Parathyroid adenoma (tissue), 2 donors: ENCODE data around the gene VSIG8.

ENCODE experiments used
- H2AFZ ChIP-seq: fragments of 300-600 bp; sonication (generic); one replicate; pipeline ENCODE4 v1.7.0; 2017; ENCODE audit warnings: antibody characterized with exemption, mild to moderate bottlenecking
- H3K27ac ChIP-seq: fragments of 300-600 bp; sonication (generic); one replicate; pipeline ENCODE4 v1.7.0; 2017
- H3K27me3 ChIP-seq: fragments of 300-600 bp; sonication (generic); one replicate; pipeline ENCODE4 v1.7.0; 2017; ENCODE audit warnings: low read length; ENCODE audit not compliant: control insufficient read depth, insufficient read depth
- H3K36me3 ChIP-seq: fragments of 300-600 bp; sonication (generic); one replicate; pipeline ENCODE4 v1.7.0; 2017; ENCODE audit warnings: low read length; ENCODE audit not compliant: control insufficient read depth, insufficient read depth
- H3K4me1 ChIP-seq: fragments of 300-600 bp; sonication (generic); one replicate; pipeline ENCODE4 v1.7.0; 2017; ENCODE audit warnings: control low read depth
- H3K4me2 ChIP-seq: fragments of 300-600 bp; sonication (generic); one replicate; pipeline ENCODE4 v1.7.0; 2017; ENCODE audit warnings: low read length
- H3K4me3 ChIP-seq: fragments of 300-600 bp; sonication (generic); one replicate; pipeline ENCODE4 v1.7.0; 2017; ENCODE audit warnings: low read depth, low read length
- H3K79me2 ChIP-seq: fragments of 300-600 bp; sonication (generic); one replicate; pipeline ENCODE4 v1.7.0; 2017; ENCODE audit warnings: control low read depth
- H3K9ac ChIP-seq: fragments of 300-600 bp; sonication (generic); one replicate; pipeline ENCODE4 v1.7.0; 2017; ENCODE audit warnings: mild to moderate bottlenecking
- H3K9me3 ChIP-seq: fragments of 300-600 bp; sonication (generic); one replicate; pipeline ENCODE4 v1.7.0; 2017; ENCODE audit warnings: low read length; ENCODE audit not compliant: control insufficient read depth
- TF ChIP-seq, protein P1 (sequence below): fragments of 300-600 bp; sonication (generic); IDR thresholded peaks from one replicate; pipeline ENCODE4 v1.7.0; 2017; ENCODE audit warnings: antibody characterized with exemption, mild to moderate bottlenecking
- donor health status: primary hyperparathyroidism.

The VSIG8 gene

GRCh38 chr1:159838715-159839114, 23.7 kb downstream of the VSIG8 start:
- H3K27ac ChIP-seq: no peak overlapping the region
- no peaks in the 10 kb centered on the region for H3K27me3 ChIP-seq
- no peak overlapping the region for H2AFZ ChIP-seq
- H3K4me1 ChIP-seq: no peaks in the 10 kb centered on the region
- H3K36me3 ChIP-seq: no peaks in the 10 kb centered on the region
- TF ChIP-seq, protein P1, sequence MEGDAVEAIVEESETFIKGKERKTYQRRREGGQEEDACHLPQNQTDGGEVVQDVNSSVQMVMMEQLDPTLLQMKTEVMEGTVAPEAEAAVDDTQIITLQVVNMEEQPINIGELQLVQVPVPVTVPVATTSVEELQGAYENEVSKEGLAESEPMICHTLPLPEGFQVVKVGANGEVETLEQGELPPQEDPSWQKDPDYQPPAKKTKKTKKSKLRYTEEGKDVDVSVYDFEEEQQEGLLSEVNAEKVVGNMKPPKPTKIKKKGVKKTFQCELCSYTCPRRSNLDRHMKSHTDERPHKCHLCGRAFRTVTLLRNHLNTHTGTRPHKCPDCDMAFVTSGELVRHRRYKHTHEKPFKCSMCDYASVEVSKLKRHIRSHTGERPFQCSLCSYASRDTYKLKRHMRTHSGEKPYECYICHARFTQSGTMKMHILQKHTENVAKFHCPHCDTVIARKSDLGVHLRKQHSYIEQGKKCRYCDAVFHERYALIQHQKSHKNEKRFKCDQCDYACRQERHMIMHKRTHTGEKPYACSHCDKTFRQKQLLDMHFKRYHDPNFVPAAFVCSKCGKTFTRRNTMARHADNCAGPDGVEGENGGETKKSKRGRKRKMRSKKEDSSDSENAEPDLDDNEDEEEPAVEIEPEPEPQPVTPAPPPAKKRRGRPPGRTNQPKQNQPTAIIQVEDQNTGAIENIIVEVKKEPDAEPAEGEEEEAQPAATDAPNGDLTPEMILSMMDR: no peak
- H3K9ac ChIP-seq: no peak overlapping the region
- no peaks in the 10 kb centered on the region for H3K9me3 ChIP-seq
- H3K4me2 ChIP-seq: no peak overlapping the region
- H3K4me3 ChIP-seq: no peak overlapping the region
- H3K79me2 ChIP-seq: no peaks in the 10 kb centered on the region

- Histone ChIP-seq H3K36me3 (no peaks in the 10 kb centered on the region), H3K79me2 (no peaks in the 10 kb centered on the region), H3K4me3 (no peak overlapping the region), H3K4me2 (no peak overlapping the region), H3K27me3 (no peaks in the 10 kb centered on the region), H2AFZ (no peak overlapping the region), H3K9me3 (no peaks in the 10 kb centered on the region), H3K4me1 (no peaks in the 10 kb centered on the region), H3K9ac (no peak overlapping the region), H3K27ac (no peak overlapping the region)
- TF ChIP-seq, protein P1: no peak
Measured at GRCh38 chr1:159835862-159836525, 26.5 kb downstream of the VSIG8 start.

DNA sequence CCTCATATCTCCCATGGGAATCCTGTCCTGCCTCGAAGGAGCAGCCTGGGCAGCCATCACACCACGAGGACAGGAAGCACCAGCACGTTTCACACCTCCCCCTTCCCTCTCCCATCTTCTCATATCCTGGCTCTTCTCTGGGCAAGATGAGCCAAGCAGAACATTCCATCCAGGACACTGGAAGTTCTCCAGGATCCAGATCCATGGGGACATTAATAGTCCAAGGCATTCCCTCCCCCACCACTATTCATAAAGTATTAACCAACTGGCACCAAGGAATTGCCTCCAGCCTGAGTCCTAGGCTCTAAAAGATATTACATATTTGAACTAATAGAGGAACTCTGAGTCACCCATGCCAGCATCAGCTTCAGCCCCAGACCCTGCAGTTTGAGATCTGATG, 27.1 kb downstream of the VSIG8 start:
- Histone ChIP-seq H2AFZ (no peak overlapping the region), H3K36me3 (no peaks in the 10 kb centered on the region), H3K9me3 (no peaks in the 10 kb centered on the region), H3K4me2 (no peak overlapping the region), H3K27ac (no peak overlapping the region), H3K9ac (no peak overlapping the region), H3K4me3 (no peak overlapping the region), H3K79me2 (no peaks in the 10 kb centered on the region), H3K27me3 (no peaks in the 10 kb centered on the region), H3K4me1 (no peaks in the 10 kb centered on the region)
- TF ChIP-seq, protein P1: no peak

GRCh38 chr1:159832309-159832708, 30.1 kb downstream of the VSIG8 start:
- Histone ChIP-seq H3K27me3 (no peaks in the 10 kb centered on the region), H3K79me2 (no peaks in the 10 kb centered on the region), H3K27ac (no peak overlapping the region), H3K9me3 (no peaks in the 10 kb centered on the region), H3K9ac (no peak overlapping the region), H3K4me3 (no peak overlapping the region), H3K4me2 (no peak overlapping the region), H3K36me3 (no peaks in the 10 kb centered on the region), H2AFZ (no peak overlapping the region), H3K4me1 (peaks cover 13% of the 10 kb centered on the region)
- TF ChIP-seq, protein P1: no peak
